HG03342 (cell line): ENCODE measurements around the gene ACP1.

ENCODE experiments used
- ATAC-seq: cut with Tn5 transposase; IDR thresholded peaks from one replicate; pipeline ENCODE4 v1.9.1; 2021; ENCODE audit warnings: mild to moderate bottlenecking, moderate library complexity; ENCODE audit not compliant: unreplicated experiment

Gene ACP1

DNA sequence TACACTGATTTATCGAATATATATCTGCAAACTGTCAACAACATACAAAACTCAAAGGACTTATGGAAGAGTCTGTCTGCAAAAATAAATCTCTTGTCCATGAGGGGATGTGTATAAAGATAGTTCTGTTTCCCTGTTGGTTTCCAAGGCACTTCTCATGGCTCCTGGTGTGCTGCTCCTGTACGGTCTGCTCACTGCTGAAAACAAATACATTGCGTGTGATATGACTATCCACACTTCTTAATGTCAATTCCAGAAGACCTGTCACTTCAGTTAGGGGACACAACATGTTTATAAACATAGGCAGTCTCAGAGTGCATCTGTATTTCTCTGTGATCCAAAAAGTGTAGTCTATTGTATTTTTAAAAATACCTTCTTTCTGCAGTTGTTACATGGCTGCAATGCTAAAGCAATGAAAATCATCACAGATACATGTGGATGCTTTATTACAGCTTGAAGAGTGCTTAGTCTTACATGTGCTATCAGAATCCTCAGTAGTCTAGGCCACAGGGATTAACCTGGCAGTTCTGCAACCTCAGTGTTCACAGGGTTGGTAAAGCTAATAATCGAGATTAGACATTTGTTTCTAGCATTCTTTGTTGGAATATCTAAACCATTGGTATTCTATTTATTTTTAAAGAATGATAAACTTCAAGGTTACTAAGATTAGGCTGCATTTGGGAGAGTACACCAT lies 15.4 kb downstream of the ACP1 start:
- ATAC-seq: no peak

- ATAC-seq: no peak
Measured at GRCh38 chr2:280650-281110, 15.9 kb downstream of the ACP1 start.

DNA sequence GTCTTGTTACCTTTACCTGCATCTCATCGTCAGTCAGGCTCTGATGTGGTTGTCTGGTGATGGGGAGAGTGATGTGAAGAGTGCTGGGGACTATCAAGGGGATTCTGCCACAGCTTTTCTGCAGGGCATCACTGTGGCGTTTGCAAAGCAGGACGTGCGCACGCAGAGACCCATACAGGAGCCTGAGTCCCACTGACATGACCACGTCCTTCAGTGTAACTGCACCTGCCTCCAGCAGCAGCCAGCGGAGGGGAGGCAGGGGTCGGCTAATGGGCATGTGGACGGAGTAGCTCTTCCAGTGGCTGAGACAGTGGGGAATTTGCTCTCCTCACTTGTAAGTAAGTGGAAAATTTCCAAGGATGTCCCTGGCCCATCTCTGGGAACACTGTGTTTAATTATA lies 16.6 kb downstream of the ACP1 start:
- ATAC-seq: no peak

GRCh38 chr2:282371-283263 lies 17.9 kb downstream of the ACP1 start:
- no peak for ATAC-seq

DNA sequence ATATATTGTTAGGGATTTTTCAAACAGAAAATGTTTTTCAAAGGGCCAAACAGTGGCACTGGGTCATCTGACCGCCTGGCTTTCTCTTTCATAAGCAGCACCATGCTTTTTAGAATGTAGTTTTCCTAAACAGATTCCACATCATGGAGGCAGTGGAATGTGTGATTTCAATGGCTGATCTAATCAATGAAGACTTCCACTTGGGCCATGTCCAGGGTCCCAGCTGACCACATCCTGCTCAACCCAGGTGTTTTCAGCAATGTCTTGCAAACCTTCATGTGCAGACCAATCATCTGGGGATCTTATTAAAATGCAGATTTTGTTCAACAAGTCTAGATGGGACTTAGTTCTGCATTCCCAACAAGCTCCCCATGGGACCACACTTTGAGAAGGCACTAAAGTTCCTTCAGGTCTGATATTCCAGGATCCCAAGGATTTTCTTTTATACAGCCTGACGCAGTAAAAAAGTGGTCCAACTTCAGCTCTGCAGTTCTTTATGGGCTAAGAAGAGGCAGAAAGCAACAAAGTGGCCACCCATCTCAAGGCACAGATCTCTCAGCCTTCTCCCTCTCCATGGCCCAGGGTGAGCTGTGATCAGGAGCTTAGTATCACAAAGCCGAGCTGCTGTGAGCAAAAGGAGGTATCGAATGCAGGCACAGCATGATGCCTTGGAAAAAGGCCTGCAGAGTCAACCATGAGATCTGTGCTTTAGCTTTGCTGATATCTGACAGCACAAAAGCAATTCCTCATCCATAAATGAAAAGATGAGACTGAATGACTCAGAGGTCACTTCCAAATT lies 19.4 kb downstream of the ACP1 start:
- no peak for ATAC-seq

DNA sequence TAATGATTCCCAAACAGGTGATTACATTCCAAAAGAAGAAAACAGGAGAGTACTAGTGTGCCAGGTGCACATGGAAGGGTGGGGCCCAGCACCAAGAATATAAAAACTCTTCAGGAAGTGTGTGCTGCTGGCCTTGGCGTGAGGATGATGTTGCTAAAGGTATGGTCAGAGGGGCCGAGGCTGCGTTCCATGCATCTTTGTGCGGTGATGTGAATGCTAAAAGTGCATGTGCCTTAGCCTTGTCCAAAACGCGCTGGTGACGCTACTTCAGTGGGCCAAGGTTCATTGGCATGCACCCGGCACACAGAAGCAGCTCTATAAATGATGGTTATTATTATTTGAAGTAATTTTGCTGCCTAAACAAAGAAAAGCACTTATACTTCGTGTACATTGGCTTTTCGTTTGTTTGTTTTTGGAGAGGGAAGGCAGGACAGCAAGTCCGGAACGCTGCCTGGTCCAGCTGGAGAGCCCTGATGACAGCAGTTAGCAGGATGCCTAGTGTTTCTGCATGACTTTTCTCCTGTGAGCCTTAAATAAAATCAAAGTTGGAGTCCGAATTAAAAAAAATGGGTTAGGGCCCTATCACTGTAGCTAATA lies 20.2 kb downstream of the ACP1 start:
- no peak for ATAC-seq

GRCh38 chr2:285531-285930 lies 20.8 kb downstream of the ACP1 start:
- ATAC-seq: no peak

DNA sequence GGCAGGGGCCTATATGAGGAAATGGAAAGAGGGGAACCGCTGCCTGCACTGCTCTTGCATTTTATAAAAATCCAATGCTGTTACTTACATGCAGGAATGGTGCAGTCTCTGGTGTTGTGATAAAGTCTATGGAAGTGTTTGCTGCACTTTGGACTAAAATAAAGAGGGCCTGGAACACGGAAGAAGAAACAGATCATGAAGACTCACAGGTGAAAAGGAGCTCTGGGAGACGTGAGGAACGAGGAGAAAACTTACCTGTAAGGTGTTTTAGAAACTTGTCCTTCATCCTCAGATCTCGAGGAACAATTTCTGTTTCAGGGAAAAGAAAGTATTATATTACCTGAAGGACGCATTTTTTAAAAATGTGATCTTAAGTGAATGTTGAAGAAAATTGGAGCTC lies 21.3 kb downstream of the ACP1 start:
- ATAC-seq: no peak

GRCh38 chr2:286774-287392 lies 22.1 kb downstream of the ACP1 start:
- no peak for ATAC-seq

DNA sequence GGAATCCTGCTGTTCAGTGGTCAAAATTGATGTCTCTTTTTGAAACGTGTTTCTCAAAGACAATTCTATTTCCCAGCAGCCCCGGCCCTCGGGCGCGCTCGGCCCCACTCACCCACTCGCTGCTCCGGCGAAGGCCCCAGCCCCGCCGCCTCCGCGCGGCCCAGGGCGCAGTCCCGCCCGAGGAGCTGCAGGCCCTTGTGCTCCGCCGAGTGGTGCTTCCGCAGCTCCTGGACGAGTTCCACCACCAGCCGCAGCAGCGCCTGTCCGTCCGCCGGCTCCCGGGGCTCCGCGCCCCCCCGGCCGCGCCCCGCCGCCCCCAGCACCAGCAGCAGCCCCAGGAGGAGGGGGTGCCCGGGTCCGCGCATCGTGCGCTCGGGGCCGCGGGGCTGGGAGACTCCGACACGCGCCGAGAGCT lies 22.7 kb downstream of the ACP1 start:
- no peak for ATAC-seq

DNA sequence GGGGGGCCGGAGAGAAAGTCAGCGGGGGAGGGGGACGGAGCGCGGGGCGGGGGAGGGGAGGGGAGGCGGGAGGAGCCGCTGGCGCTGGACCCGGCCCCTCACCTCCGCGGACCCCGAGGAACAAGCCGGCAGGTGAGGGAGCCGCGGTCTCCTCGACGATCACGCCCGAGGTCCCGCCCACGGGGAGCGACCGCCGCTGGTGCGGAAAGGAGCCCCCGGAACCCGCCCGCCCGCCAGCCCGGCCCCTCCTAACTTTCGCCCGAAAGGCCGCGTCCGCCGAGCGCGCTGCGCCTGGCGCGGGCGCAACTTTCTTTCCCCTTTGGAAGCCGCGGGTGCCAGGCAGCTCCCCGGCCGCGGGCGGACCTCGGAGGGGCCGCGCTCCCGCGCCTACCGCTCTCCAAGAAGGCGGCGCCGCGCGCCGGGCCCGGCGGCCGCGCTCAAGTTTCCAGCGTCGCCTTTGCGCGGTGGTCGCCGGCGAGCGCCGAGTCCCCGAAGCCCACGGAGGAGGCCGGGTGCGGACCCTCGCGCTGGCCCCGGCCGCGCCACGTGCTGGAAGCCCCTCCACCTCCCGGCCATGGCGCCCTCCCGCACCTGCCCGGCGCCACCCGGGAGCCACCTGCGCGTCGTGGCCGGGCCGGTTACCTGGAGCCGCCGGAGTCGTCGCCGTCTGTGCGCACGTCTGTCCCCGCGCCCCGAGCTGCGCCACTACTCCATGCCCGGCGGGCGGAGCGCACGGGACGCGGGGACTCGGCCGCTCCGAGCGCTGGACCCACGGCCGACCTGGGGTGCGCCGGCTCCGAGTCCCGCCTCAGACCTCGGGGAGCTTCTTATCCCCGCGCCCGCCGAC lies 23.4 kb downstream of the ACP1 start, which contains the start of gene ALKAL2:
ALKAL2 (minus strand) TSS at position 181 of the 847 bp plus-strand sequence. CDS start 256 bp downstream, outside the sequence.
- ATAC-seq: no peak

DNA sequence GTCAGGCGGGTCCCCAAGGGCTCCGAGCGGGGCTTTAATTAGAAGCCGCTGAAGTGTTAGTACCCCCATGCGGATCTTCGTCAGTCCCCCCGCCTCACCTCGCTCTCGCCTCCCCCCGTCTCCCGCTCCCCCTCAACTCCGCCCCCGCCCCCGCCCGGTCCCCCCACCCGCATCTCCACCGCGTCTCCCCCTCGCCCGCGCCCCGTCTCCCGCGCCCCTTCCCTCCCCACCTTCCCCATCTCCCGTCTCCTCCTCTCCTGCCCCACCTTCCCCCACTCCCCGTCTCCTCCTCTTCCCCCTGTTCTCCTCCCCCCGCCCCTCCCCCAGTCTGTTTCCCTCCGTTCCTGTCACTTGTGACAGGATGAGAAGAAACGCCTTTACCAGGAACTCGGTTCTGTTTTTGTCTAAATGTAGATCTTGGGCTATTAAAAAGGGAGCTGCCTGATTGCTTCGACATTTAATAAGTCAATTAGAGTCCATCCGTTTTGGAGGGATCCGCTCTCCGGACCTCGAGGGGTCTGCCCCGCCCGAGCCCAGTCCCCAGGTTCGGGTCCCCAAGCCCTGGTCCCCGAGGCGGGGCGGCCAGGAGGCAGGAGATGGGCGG lies 24.1 kb downstream of the ACP1 start:
- no peak for ATAC-seq

DNA sequence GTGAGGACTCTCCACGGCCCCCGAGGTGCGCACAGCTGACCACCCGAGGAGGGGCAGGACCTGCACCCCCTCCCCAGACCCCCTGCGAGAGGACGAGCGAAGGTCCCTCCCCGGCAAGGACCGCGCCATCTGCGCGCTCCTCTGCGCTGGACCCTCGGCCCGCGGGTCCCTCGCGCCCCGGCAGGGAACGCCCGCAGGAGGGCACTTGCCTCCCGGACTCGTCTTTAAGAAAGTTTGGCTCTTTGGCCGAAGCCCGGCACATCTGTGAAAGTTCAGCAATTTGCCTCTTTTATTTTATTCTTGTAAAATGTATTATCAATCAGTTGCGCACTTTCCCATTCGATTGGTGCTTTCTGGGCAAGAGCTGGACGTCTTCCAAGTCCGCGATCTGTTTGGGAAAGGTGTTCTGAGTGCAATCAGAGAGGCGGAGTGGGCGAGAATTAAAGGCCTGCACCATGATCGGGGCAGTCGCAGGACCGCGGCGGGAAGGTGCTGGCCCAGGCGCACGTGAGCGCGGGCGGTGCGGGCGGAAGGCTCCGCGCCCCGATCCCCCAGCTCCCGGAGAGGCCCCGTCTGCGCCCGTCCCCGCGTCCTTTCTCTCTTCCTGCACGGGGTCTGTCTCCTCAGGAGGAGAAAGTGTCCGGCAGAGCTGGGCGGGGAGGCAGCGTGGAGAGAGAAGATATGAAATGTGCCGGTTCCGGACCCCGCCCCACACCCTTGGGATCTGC lies 24.8 kb downstream of the ACP1 start:
- no peak for ATAC-seq

DNA sequence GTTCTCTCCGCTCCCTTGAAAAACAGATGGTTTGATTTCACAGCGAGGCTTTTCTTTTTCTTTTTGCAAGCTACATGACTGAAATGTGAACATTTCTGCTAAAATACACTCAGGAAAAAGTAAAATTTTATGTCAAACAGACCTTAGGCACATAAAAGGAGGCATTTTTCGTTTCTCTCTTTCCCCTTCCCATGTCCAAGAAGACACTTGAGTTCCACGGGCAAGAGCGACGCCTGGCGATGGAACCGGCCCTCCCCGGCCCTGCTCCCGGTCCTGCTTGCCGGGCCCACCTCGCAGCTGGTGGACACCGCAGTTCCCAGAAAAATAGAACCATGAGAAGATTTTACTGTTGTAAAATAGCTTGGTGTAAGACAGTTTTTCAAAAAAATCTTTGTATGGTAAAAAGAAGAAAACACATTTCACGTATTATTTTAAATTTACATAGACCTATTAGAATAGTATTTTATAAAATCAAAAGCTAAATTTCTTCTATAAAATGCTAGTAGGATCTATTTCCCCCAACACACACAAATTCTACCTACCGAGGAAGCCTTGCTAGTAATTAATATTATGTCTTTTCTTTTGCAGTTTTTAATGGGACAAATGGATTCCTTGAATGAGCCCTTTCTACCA lies 25.5 kb downstream of the ACP1 start:
- ATAC-seq: no peak

- no peak for ATAC-seq
Measured at GRCh38 chr2:295090-295489, 30.3 kb downstream of the ACP1 start.

GRCh38 chr2:296354-296753 lies 31.6 kb downstream of the ACP1 start:
- ATAC-seq: no peak

DNA sequence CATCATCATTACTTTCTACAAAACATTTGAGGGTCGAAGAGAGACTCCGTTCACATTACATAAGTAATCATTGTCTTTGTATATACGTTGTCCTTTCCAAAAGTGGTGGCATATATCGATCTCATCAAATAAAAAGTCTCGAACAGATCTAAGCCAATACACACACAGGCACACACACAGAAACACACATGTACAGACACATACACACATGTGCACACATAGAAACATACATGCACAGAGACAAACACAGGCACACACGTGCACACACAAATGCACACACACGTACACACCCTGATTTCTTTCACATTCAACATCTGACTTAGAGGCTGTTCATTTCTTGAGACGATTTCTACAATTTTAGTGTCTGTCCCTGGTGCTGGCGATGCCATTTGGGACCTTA lies 40.6 kb downstream of the ACP1 start:
- ATAC-seq: no peak
